ENCODE measurements around the gene ODAM. TPM values are rescaled to one million over a fixed set of nuclear protein-coding genes. Genes with fewer than 3 reads are reported as not detected.
"Not testable (repeated sequence)": the region's sequence is repeated elsewhere in the genome, so short reads cannot be mapped to it uniquely, and the experiment has no call there.

ODAM gene
- total and polyA plus RNA-seq, 7 donors = not detected

GRCh38 chr4:70236125-70236524 is 40.6 kb downstream of the ODAM start:
- ATAC-seq = no peak
- Histone ChIP-seq H3K4me3 (no peak overlapping the region), H3K36me3 (ENCODE audit: insufficient read depth in 1 of 2, low read depth in 1 of 2) (no peaks in the 10 kb centered on the region), H3K27me3 (ENCODE audit: insufficient read depth in 3 of 3, low read length in 2 of 3) (no peaks in the 10 kb centered on the region), H3K4me1 (no peaks in the 10 kb centered on the region), H3K27ac (no peak overlapping the region), H3K9me3 (no peaks in the 10 kb centered on the region)
- TF ChIP-seq, protein P1, sequence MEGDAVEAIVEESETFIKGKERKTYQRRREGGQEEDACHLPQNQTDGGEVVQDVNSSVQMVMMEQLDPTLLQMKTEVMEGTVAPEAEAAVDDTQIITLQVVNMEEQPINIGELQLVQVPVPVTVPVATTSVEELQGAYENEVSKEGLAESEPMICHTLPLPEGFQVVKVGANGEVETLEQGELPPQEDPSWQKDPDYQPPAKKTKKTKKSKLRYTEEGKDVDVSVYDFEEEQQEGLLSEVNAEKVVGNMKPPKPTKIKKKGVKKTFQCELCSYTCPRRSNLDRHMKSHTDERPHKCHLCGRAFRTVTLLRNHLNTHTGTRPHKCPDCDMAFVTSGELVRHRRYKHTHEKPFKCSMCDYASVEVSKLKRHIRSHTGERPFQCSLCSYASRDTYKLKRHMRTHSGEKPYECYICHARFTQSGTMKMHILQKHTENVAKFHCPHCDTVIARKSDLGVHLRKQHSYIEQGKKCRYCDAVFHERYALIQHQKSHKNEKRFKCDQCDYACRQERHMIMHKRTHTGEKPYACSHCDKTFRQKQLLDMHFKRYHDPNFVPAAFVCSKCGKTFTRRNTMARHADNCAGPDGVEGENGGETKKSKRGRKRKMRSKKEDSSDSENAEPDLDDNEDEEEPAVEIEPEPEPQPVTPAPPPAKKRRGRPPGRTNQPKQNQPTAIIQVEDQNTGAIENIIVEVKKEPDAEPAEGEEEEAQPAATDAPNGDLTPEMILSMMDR (IDR thresholded peaks at IDR 0.05) = no peak
- intact Hi-C loops (cut with DNase I) = no loop called here
- WGBS, 3 donors = 36 to 83% (median 72%) methylated on average over 1 of the region's 1 CpG
- no peak for DNase-seq

DNA sequence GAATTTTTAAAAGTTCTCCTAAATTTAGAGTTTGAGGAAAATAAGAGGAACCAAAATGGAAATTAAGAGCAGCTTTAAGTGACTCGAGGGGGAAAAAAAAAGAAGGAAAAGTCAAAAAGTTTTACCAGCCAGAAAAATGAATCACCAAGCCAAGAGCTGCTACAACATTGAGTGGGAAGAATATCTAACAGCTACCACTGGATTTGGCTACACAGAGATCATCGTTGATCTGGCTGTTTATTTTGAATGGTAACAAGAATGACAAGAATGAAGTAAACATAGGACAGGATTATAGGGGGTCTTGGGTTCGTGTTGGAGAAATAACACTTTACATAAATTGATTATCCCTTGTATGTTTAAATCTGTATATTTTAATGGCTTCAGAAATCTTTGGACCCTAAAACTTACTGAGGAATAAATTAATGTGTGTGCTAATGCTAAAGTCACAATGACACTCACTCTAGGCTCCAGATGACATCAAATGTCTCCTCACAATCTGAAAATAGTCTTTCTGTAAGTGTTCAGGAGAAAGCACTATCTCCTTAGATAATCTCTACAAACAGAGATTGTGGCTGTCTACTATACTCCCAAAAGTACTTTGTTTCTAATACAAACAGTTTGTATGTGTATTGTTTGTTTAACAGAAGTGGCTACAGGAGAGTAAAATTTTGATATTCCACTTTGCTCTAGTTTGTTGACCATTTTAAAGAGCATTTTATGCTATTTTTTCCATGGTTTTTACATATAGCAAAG is 43.8 kb downstream of the ODAM start:
- TF ChIP-seq, protein P1 (IDR thresholded peaks at IDR 0.05) = no peak
- no peaks in the 10 kb centered on the region for H3K9me3 ChIP-seq
- no peak overlapping the region for H3K27ac ChIP-seq
- WGBS, 3 donors = 43 to 51% (median 46%) methylated on average over 3 of the region's 3 CpGs
- DNase-seq = no peak
- intact Hi-C loops (cut with DNase I) = no loop called here
- no peaks in the 10 kb centered on the region for H3K4me1 ChIP-seq
- H3K36me3 ChIP-seq (ENCODE audit: insufficient read depth in 1 of 2, low read depth in 1 of 2) = no peaks in the 10 kb centered on the region
- H3K4me3 ChIP-seq = no peak overlapping the region
- H3K27me3 ChIP-seq (ENCODE audit: insufficient read depth in 3 of 3, low read length in 2 of 3) = no peaks in the 10 kb centered on the region
- no peak for ATAC-seq

GRCh38 chr4:70239884-70240591 is 44.5 kb downstream of the ODAM start:
- ATAC-seq (no peak), DNase-seq (no peak)
- Histone ChIP-seq H3K36me3 (ENCODE audit: insufficient read depth in 1 of 2, low read depth in 1 of 2) (no peaks in the 10 kb centered on the region), H3K27ac (no peak overlapping the region), H3K27me3 (ENCODE audit: insufficient read depth in 3 of 3, low read length in 2 of 3) (no peaks in the 10 kb centered on the region), H3K4me3 (no peak overlapping the region), H3K9me3 (no peaks in the 10 kb centered on the region), H3K4me1 (no peaks in the 10 kb centered on the region)
- intact Hi-C loops (cut with DNase I) = no loop called here
- WGBS, 3 donors = 55 to 65% (median 64%) methylated on average over 5 of the region's 5 CpGs
- TF ChIP-seq, protein P1 (IDR thresholded peaks at IDR 0.05) = no peak

- WGBS, 3 donors = 75 to 81% (median 77%) methylated on average over 2 to 3 of the region's 3 CpGs
- intact Hi-C loops (cut with DNase I); H3K9me3 ChIP-seq; DNase-seq; H3K4me1 ChIP-seq; ATAC-seq; H3K27me3 ChIP-seq (ENCODE audit: insufficient read depth in 3 of 3, low read length in 2 of 3); H3K27ac ChIP-seq; H3K36me3 ChIP-seq (ENCODE audit: insufficient read depth in 1 of 2, low read depth in 1 of 2); H3K4me3 ChIP-seq: not testable (repeated sequence)
These were observed 46.8 kb downstream of the ODAM start, which contains the start of gene CSN3 for GRCh38 chr4:70242297-70242696. CSN3 (plus strand) TSS chr4:70242597; CDS start chr4:70244820, 2,223 bp downstream.

GRCh38 chr4:70243091-70243490 is 47.6 kb downstream of the ODAM start:
- intact Hi-C loops (cut with DNase I) = no loop called here

More at GRCh38 chr4:70243091-70243490, 47.6 kb downstream of the ODAM start:
- Histone ChIP-seq H3K4me1 (no peaks in the 10 kb centered on the region), H3K27me3 (ENCODE audit: insufficient read depth in 3 of 3, low read length in 2 of 3) (no peaks in the 10 kb centered on the region), H3K27ac (no peak overlapping the region), H3K36me3 (ENCODE audit: insufficient read depth in 1 of 2, low read depth in 1 of 2) (no peaks in the 10 kb centered on the region), H3K4me3 (no peak overlapping the region), H3K9me3 (no peaks in the 10 kb centered on the region)
- TF ChIP-seq, protein P1 (IDR thresholded peaks at IDR 0.05) = no peak
- DNase-seq (no peak), ATAC-seq (no peak)
- 74 to 92% (median 80%) methylated on average over 4 of the region's 4 CpGs for WGBS, 3 donors
